Measurements from ENCODE around the gene ITSN1.
"Not testable (repeated sequence)": the region's sequence is repeated elsewhere in the genome, so short reads cannot be mapped to it uniquely, and the experiment has no call there.

The ITSN1 gene

GRCh38 chr21:33770542-33770941, 128.2 kb downstream of the ITSN1 start:
- Mint-ChIP-seq H3K36me3 (peaks cover 9 to 10% of the 10 kb centered on the region in 2 donors), H3K4me3 (no peak overlapping the region), H3K9me3 (peaks cover 0 to 6% of the 10 kb centered on the region in 2 donors), H3K4me1 (no peaks in the 10 kb centered on the region), H3K27ac (no peak overlapping the region), H3K27me3 (peaks cover 0 to 5% of the 10 kb centered on the region in 2 donors)
- DNase-seq (no peak), ATAC-seq (replicated peaks) (no peak)

GRCh38 chr21:33771976-33772375, 129.7 kb downstream of the ITSN1 start:
- Mint-ChIP-seq H3K4me1 (no peaks in the 10 kb centered on the region), H3K9me3 (peaks cover 0 to 6% of the 10 kb centered on the region in 2 donors), H3K4me3 (no peak overlapping the region), H3K36me3 (peaks cover 7 to 10% of the 10 kb centered on the region in 2 donors), H3K27me3 (peaks cover 0 to 5% of the 10 kb centered on the region in 2 donors), H3K27ac (no peak overlapping the region)
- DNase-seq (no peak), ATAC-seq (replicated peaks) (no peak)

GRCh38 chr21:33774551-33774950, 132.2 kb downstream of the ITSN1 start:
- Mint-ChIP-seq H3K4me1 (no peaks in the 10 kb centered on the region), H3K27ac (no peak overlapping the region), H3K4me3 (no peak overlapping the region), H3K27me3 (peaks cover 0 to 5% of the 10 kb centered on the region in 2 donors), H3K36me3 (peaks cover 12 to 19% of the 10 kb centered on the region in 2 donors), H3K9me3 (peaks cover 6 to 15% of the 10 kb centered on the region in 2 donors)
- ATAC-seq (replicated peaks) (no peak), DNase-seq (no peak)

GRCh38 chr21:33775100-33775828, 133.0 kb downstream of the ITSN1 start:
- H3K4me1 Mint-ChIP-seq: no peaks in the 10 kb centered on the region
- H3K27ac Mint-ChIP-seq: no peak overlapping the region
- no peak for ATAC-seq (replicated peaks)
- no peak overlapping the region for H3K4me3 Mint-ChIP-seq
- peaks cover 0 to 5% of the 10 kb centered on the region in 2 donors for H3K27me3 Mint-ChIP-seq
- DNase-seq: no peak
- peaks cover 6 to 15% of the 10 kb centered on the region in 2 donors for H3K9me3 Mint-ChIP-seq
- H3K36me3 Mint-ChIP-seq: peaks cover 12 to 19% of the 10 kb centered on the region in 2 donors

- H3K27me3 Mint-ChIP-seq: no peaks in the 10 kb centered on the region
- H3K36me3 Mint-ChIP-seq: peaks cover 5 to 13% of the 10 kb centered on the region in 2 donors
- H3K9me3 Mint-ChIP-seq: peaks cover 6 to 9% of the 10 kb centered on the region in 2 donors
- H3K4me1 Mint-ChIP-seq: no peaks in the 10 kb centered on the region
- H3K27ac Mint-ChIP-seq: no peak overlapping the region
- H3K4me3 Mint-ChIP-seq: no peak overlapping the region
- ATAC-seq (replicated peaks): no peak
- no peak for DNase-seq
These were observed 138.3 kb downstream of the ITSN1 start for GRCh38 chr21:33780631-33781030.

GRCh38 chr21:33781121-33781520, 138.8 kb downstream of the ITSN1 start:
- H3K4me3 Mint-ChIP-seq: no peak overlapping the region
- DNase-seq (no peak), ATAC-seq (replicated peaks) (no peak)
- peaks cover 6 to 9% of the 10 kb centered on the region in 2 donors for H3K9me3 Mint-ChIP-seq
- no peak overlapping the region for H3K27ac Mint-ChIP-seq
- H3K27me3 Mint-ChIP-seq: no peaks in the 10 kb centered on the region
- peaks cover 5 to 13% of the 10 kb centered on the region in 2 donors for H3K36me3 Mint-ChIP-seq
- H3K4me1 Mint-ChIP-seq: no peaks in the 10 kb centered on the region

GRCh38 chr21:33783187-33783979, 141.1 kb downstream of the ITSN1 start:
- Mint-ChIP-seq H3K36me3 (peaks cover 5 to 13% of the 10 kb centered on the region in 2 donors), H3K4me1 (no peaks in the 10 kb centered on the region), H3K9me3 (peaks cover 6 to 9% of the 10 kb centered on the region in 2 donors), H3K27ac (no peak overlapping the region), H3K4me3 (no peak overlapping the region), H3K27me3 (no peaks in the 10 kb centered on the region)
- ATAC-seq (replicated peaks) (no peak), DNase-seq (no peak)

- H3K27me3 Mint-ChIP-seq: no peaks in the 10 kb centered on the region
- no peak overlapping the region for H3K27ac Mint-ChIP-seq
- H3K36me3 Mint-ChIP-seq: peaks cover 0 to 1% of the 10 kb centered on the region in 2 donors
- no peaks in the 10 kb centered on the region for H3K9me3 Mint-ChIP-seq
- ATAC-seq (replicated peaks): no peak
- no peak for DNase-seq
- no peaks in the 10 kb centered on the region for H3K4me1 Mint-ChIP-seq
- no peak overlapping the region for H3K4me3 Mint-ChIP-seq
These were observed 145.1 kb downstream of the ITSN1 start for GRCh38 chr21:33787431-33787830.

GRCh38 chr21:33788438-33788837, 146.1 kb downstream of the ITSN1 start:
- H3K9me3 Mint-ChIP-seq; H3K27ac Mint-ChIP-seq; H3K4me3 Mint-ChIP-seq; H3K36me3 Mint-ChIP-seq; DNase-seq; H3K27me3 Mint-ChIP-seq; ATAC-seq (replicated peaks); H3K4me1 Mint-ChIP-seq: not testable (repeated sequence)

GRCh38 chr21:33789697-33790096, 147.4 kb downstream of the ITSN1 start:
- H3K36me3 Mint-ChIP-seq: no peaks in the 10 kb centered on the region
- H3K9me3 Mint-ChIP-seq: no peaks in the 10 kb centered on the region
- no peak overlapping the region for H3K4me3 Mint-ChIP-seq
- no peaks in the 10 kb centered on the region for H3K27me3 Mint-ChIP-seq
- ATAC-seq (replicated peaks) (no peak), DNase-seq (no peak)
- H3K27ac Mint-ChIP-seq: no peak overlapping the region
- H3K4me1 Mint-ChIP-seq: no peaks in the 10 kb centered on the region

GRCh38 chr21:33791073-33791472, 148.8 kb downstream of the ITSN1 start:
- H3K9me3 Mint-ChIP-seq: no peaks in the 10 kb centered on the region
- H3K27ac Mint-ChIP-seq: no peak overlapping the region
- no peak for ATAC-seq (replicated peaks)
- no peaks in the 10 kb centered on the region for H3K4me1 Mint-ChIP-seq
- H3K27me3 Mint-ChIP-seq: no peaks in the 10 kb centered on the region
- no peak for DNase-seq
- no peaks in the 10 kb centered on the region for H3K36me3 Mint-ChIP-seq
- no peak overlapping the region for H3K4me3 Mint-ChIP-seq

GRCh38 chr21:33794596-33794995, 152.3 kb downstream of the ITSN1 start:
- ATAC-seq (replicated peaks) (no peak), DNase-seq (no peak)
- no peaks in the 10 kb centered on the region for H3K9me3 Mint-ChIP-seq
- H3K4me1 Mint-ChIP-seq: no peaks in the 10 kb centered on the region
- peaks cover 0 to 3% of the 10 kb centered on the region in 2 donors for H3K36me3 Mint-ChIP-seq
- H3K27ac Mint-ChIP-seq: no peak overlapping the region
- no peaks in the 10 kb centered on the region for H3K27me3 Mint-ChIP-seq
- no peak overlapping the region for H3K4me3 Mint-ChIP-seq

GRCh38 chr21:33797565-33797964, 155.3 kb downstream of the ITSN1 start:
- ATAC-seq (replicated peaks) (no peak), DNase-seq (no peak)
- no peak overlapping the region for H3K4me3 Mint-ChIP-seq
- H3K27me3 Mint-ChIP-seq: no peaks in the 10 kb centered on the region
- H3K36me3 Mint-ChIP-seq: peaks cover 0 to 3% of the 10 kb centered on the region in 2 donors
- no peak overlapping the region for H3K27ac Mint-ChIP-seq
- H3K9me3 Mint-ChIP-seq: no peaks in the 10 kb centered on the region
- H3K4me1 Mint-ChIP-seq: no peaks in the 10 kb centered on the region

GRCh38 chr21:33799378-33800090, 157.2 kb downstream of the ITSN1 start:
- Mint-ChIP-seq H3K4me1 (no peaks in the 10 kb centered on the region), H3K27me3 (no peaks in the 10 kb centered on the region), H3K9me3 (no peaks in the 10 kb centered on the region), H3K4me3 (no peak overlapping the region), H3K27ac (no peak overlapping the region), H3K36me3 (peaks cover 0 to 3% of the 10 kb centered on the region in 2 donors)
- DNase-seq: no peak
- ATAC-seq (replicated peaks): no peak

Measured in stimulated activated naive B cell treated with anti-CD40 and anti-IgM and Interleukin-4, amounts not matched to agents 10 μg/mL and 1 μg/mL and 100 μg/mL, for 72 hours (primary cell).